CD8-positive, alpha-beta memory T cell (primary cell): ENCODE measurements around the gene CD93. TPM values are rescaled to one million over a fixed set of nuclear protein-coding genes. Genes with fewer than 3 reads are reported as not detected.

Experiments used
- CTCF ChIA-PET: fragments of 350-600 bp; sonication (Branson Sonifier 250); formaldehyde crosslinking; loops from one replicate; lab custom pipeline; 2021; ENCODE audit warnings: antibody characterized with exemption; lab: Charles Lee
- POLR2A ChIA-PET: fragments of 350-600 bp; sonication (Branson Sonifier 250); formaldehyde crosslinking; loops from one replicate; lab custom pipeline; 2021; ENCODE audit warnings: antibody characterized with exemption; lab: Charles Lee
- DNase-seq, 5 donors: peaks; one replicate each; pipeline versions ENCODE4 v3.0.0 to v3.0.0-alpha.2; 2020 to 2022; ENCODE audit warnings: mixed read lengths in 1 of 5
- H3K27ac ChIP-seq: one replicate; pipeline ENCODE4 v1.7.0; 2013; ENCODE audit warnings: low read depth, mild to moderate bottlenecking, low read length, moderate library complexity
- H3K27me3 ChIP-seq: 2 replicates; pipeline ENCODE4 v1.7.0; 2013; ENCODE audit warnings: low read length, mild to moderate bottlenecking; ENCODE audit not compliant: insufficient read depth, poor library complexity, severe bottlenecking
- H3K36me3 ChIP-seq: 2 replicates; pipeline ENCODE4 v1.7.0; 2013; ENCODE audit warnings: mild to moderate bottlenecking, low read length, moderate library complexity; ENCODE audit not compliant: insufficient read depth
- H3K4me1 ChIP-seq: 2 replicates; pipeline ENCODE4 v1.7.0; 2013; ENCODE audit warnings: mild to moderate bottlenecking, low read length, moderate library complexity; ENCODE audit not compliant: insufficient read depth
- H3K4me3 ChIP-seq: 2 replicates; pipeline ENCODE4 v1.7.0; 2013; ENCODE audit warnings: mild to moderate bottlenecking, low read length
- H3K9me3 ChIP-seq: 2 replicates; pipeline ENCODE4 v1.7.0; 2013; ENCODE audit warnings: mild to moderate bottlenecking, low read length
- H3K27ac Mint-ChIP-seq, 8 donors: one replicate each; pipeline ENCODE4 v1.8.0; 2020 to 2021; ENCODE audit warnings: mixed read lengths in 8 of 8, mild to moderate bottlenecking in 6 of 8, inconsistent platforms in 3 of 8, moderate library complexity in 3 of 8
- H3K27me3 Mint-ChIP-seq, 2 donors: one replicate each; pipeline ENCODE4 v1.8.0; 2020 to 2021; ENCODE audit warnings: mixed read lengths in 2 of 2, mild to moderate bottlenecking in 1 of 2, moderate library complexity in 1 of 2
- H3K36me3 Mint-ChIP-seq, 3 donors: one replicate each; pipeline ENCODE4 v1.8.0; 2020 to 2021; ENCODE audit warnings: mixed read lengths in 3 of 3, inconsistent platforms in 1 of 3, mild to moderate bottlenecking in 1 of 3
- H3K4me1 Mint-ChIP-seq, 3 donors: one replicate each; pipeline ENCODE4 v1.8.0; 2020 to 2021; ENCODE audit warnings: mixed read lengths in 3 of 3, inconsistent platforms in 1 of 3, mild to moderate bottlenecking in 1 of 3
- H3K4me3 Mint-ChIP-seq, 7 donors: one replicate each; pipeline ENCODE4 v1.8.0; 2020 to 2021; ENCODE audit warnings: mixed read lengths in 7 of 7, mild to moderate bottlenecking in 6 of 7, moderate library complexity in 4 of 7, inconsistent platforms in 2 of 7
- H3K9me3 Mint-ChIP-seq, 5 donors: one replicate each; pipeline ENCODE4 v1.8.0; 2020 to 2022; ENCODE audit warnings: mixed read lengths in 5 of 5, mild to moderate bottlenecking in 3 of 5, moderate library complexity in 2 of 5, inconsistent platforms in 1 of 5
- polyA plus RNA-seq: library from polyadenylated mRNA; unstranded; fragments of 300-500 nt; fragmentation: Illumina TruSeq; gene quantifications from one replicate; pipeline ENCODE4 v1.2.3, GENCODE V29; 2021
- total RNA-seq, 2 experiments: library from RNA; stranded (reverse); gene quantifications; one replicate each; pipeline ENCODE4 v1.2.3, GENCODE V29; 2021

The CD93 gene
- total and polyA plus RNA-seq, 3 experiments from 2014 or later, result 0.02 to 0.53 (median 0.50) TPM

DNA sequence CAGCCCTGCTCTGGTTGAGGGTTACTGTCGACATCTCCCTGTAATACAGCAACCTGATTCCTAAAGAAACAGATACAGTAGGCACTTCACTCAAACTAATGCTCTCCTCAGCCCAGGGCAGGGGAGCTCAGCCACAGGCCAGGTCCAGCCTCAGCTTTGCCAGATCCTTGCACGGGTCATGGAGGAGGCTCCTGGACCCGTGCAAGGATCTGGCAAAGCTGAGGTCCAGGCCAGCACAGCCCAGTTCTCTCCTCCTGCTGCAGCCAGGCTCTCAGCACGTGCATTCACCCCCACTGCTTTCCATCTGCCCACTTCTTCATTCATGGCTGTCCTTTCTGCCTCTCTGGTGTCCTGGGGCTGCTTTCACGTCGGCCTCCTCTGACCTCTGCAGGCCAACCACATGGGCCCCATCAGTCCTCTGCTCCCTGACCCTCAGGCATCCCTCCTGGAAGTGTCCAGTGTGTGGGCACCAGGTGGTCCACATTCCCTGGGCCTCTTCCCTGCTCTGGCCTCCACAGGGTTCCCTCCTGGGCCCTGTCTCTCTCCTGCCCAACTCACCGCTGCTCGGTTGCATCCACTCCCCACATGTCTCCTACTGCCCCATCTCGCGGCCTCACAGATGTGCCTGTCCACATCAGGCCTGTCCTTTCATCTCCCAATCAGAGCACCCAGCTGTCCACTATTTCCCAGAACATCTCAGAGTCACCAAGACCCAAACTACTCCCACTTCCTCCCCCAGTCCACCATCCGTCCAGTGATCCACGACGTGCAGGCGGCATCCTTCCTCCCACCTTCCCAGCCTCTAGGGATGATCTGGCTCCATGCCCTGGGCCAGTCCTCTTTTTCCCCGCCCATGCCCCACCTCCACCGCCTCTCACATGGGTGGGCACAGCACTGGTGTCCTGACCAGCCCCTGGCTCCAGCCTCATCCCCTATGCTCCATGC lies 11.8 kb upstream of the CD93 start:
- H3K36me3 ChIP-seq, result no peaks in the 10 kb centered on the region
- POLR2A ChIA-PET, result no interaction called here
- H3K27me3 ChIP-seq, result no peaks in the 10 kb centered on the region
- Mint-ChIP-seq H3K4me3 (no peak overlapping the region), H3K27ac (no peak overlapping the region), H3K36me3 (no peaks in the 10 kb centered on the region), H3K27me3 (peaks cover 0 to 6% of the 10 kb centered on the region in 2 donors), H3K9me3 (no peaks in the 10 kb centered on the region), H3K4me1 (no peaks in the 10 kb centered on the region)
- H3K4me3 ChIP-seq, result no peak overlapping the region
- CTCF ChIA-PET, result no interaction called here
- DNase-seq, result no peak
- no peaks in the 10 kb centered on the region for H3K9me3 ChIP-seq
- H3K4me1 ChIP-seq, result no peaks in the 10 kb centered on the region
- no peak overlapping the region for H3K27ac ChIP-seq

DNA sequence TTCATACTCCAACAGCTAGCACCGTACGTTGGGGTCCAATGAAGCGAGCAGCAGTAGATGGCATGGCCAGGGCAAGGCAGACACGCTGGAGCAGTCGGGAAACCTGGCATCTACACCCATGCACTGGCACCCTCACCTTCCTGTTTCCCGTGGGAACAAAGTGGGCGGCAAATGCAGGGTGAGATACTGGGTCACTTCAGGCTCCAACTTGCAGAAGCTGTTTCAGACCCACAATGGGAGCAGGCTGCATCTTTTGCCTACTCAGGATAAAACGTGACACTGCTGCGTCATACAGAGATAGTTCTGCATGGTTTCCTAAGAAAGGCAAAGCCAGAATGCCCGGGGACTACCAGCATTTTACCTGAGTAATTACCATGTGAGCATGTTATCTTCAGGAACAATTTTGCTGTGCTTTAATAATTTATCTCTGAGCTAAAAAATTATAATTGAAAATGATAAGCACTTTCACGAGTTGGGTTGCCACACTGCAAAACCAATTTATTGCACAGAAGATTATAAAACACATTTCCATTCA lies 10.9 kb upstream of the CD93 start:
- Histone ChIP-seq H3K4me3 (no peak overlapping the region), H3K27ac (no peak overlapping the region), H3K9me3 (no peaks in the 10 kb centered on the region), H3K27me3 (no peaks in the 10 kb centered on the region), H3K4me1 (no peaks in the 10 kb centered on the region), H3K36me3 (no peaks in the 10 kb centered on the region)
- Mint-ChIP-seq H3K36me3 (no peaks in the 10 kb centered on the region), H3K4me1 (no peaks in the 10 kb centered on the region), H3K27me3 (peaks cover 0 to 7% of the 10 kb centered on the region in 2 donors), H3K4me3 (no peak overlapping the region), H3K27ac (no peak overlapping the region), H3K9me3 (no peaks in the 10 kb centered on the region)
- POLR2A ChIA-PET, result no interaction called here
- DNase-seq, result no peak
- CTCF ChIA-PET, result no interaction called here

DNA sequence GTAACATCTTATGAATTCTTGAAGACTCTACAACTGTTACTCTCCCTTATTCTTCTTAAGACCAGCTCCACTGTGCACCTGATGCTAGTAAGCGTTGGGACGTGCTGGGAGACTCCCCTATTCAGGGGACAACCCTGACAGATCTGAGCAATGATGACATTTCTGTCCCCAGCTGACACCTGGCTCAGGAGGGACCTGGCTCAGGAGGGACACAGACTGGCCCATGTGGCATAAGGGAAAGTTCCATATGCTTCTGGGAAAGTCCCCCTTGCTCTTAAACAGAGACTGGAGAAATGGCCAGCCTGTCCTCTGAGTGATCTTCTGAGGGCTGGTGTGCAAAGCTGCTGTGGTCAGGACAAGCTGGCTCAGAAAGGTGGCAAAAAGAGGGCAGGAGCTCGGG lies 10.0 kb upstream of the CD93 start:
- POLR2A ChIA-PET, result no interaction called here
- Histone ChIP-seq H3K9me3 (no peaks in the 10 kb centered on the region), H3K4me1 (no peaks in the 10 kb centered on the region), H3K4me3 (no peak overlapping the region), H3K36me3 (no peaks in the 10 kb centered on the region), H3K27ac (no peak overlapping the region), H3K27me3 (no peaks in the 10 kb centered on the region)
- no peak overlapping the region for H3K27ac Mint-ChIP-seq
- H3K36me3 Mint-ChIP-seq, result no peaks in the 10 kb centered on the region
- H3K4me3 Mint-ChIP-seq, result no peak overlapping the region
- DNase-seq, result no peak
- H3K27me3 Mint-ChIP-seq, result peaks cover 0 to 6% of the 10 kb centered on the region in 2 donors
- CTCF ChIA-PET, result no interaction called here
- no peaks in the 10 kb centered on the region for H3K4me1 Mint-ChIP-seq
- H3K9me3 Mint-ChIP-seq, result no peaks in the 10 kb centered on the region

DNA sequence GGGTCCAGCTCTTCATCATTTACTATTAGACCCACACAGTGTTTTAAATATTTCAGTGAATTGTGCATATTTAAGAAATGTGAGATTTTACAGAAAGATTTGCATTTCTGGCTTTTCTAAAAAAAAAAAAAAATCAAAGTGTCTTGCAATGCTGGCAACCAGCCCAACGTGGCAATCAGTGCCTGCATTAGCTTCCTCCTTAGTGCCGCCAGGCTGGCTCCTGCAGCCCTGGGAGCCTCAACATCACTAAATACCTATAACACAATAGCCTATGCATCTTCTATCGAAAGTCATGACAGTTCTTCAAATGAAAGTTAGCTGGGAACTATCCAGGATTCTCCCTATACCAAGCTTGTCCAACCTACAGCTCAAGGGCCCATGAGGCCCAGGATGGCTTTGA lies 9.4 kb upstream of the CD93 start:
- POLR2A ChIA-PET, result no interaction called here
- CTCF ChIA-PET, result no interaction called here
- no peak for DNase-seq
- Mint-ChIP-seq H3K27ac (no peak overlapping the region), H3K36me3 (no peaks in the 10 kb centered on the region), H3K9me3 (no peaks in the 10 kb centered on the region), H3K4me3 (no peak overlapping the region), H3K27me3 (peaks cover under 1 to 6% of the 10 kb centered on the region in 2 donors), H3K4me1 (no peaks in the 10 kb centered on the region)
- H3K36me3 ChIP-seq, result no peaks in the 10 kb centered on the region
- H3K27ac ChIP-seq, result no peak overlapping the region
- no peaks in the 10 kb centered on the region for H3K27me3 ChIP-seq
- H3K9me3 ChIP-seq, result no peaks in the 10 kb centered on the region
- no peak overlapping the region for H3K4me3 ChIP-seq
- H3K4me1 ChIP-seq, result no peaks in the 10 kb centered on the region

DNA sequence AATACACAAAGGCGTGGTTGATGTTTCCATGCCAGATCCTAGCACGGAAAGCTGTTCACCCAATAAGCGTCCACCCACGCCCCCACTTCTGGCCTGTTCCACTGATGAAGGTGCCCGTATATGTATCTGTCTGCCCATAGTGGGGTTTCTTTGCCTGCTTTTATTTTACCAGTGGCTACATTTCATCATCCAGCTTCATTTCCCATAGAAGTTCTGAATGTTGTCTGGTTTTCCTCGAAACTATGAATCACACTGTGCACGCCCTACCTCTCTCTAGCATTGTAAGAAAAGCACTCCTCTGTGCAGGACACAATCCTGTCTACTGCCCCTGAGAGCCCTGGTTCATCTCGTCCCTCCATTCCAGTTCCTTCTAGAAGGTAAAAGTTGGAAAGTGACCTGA lies 8.8 kb upstream of the CD93 start:
- H3K36me3 ChIP-seq, result no peaks in the 10 kb centered on the region
- no peak for DNase-seq
- no peak overlapping the region for H3K27ac ChIP-seq
- H3K4me3 Mint-ChIP-seq, result no peak overlapping the region
- H3K4me1 Mint-ChIP-seq, result no peaks in the 10 kb centered on the region
- POLR2A ChIA-PET, result no interaction called here
- H3K27me3 ChIP-seq, result no peaks in the 10 kb centered on the region
- no peaks in the 10 kb centered on the region for H3K9me3 Mint-ChIP-seq
- CTCF ChIA-PET, result no interaction called here
- no peaks in the 10 kb centered on the region for H3K36me3 Mint-ChIP-seq
- H3K4me1 ChIP-seq, result no peaks in the 10 kb centered on the region
- peaks cover 4 to 6% of the 10 kb centered on the region in 2 donors for H3K27me3 Mint-ChIP-seq
- H3K27ac Mint-ChIP-seq, result no peak overlapping the region
- H3K4me3 ChIP-seq, result no peak overlapping the region
- no peaks in the 10 kb centered on the region for H3K9me3 ChIP-seq

DNA sequence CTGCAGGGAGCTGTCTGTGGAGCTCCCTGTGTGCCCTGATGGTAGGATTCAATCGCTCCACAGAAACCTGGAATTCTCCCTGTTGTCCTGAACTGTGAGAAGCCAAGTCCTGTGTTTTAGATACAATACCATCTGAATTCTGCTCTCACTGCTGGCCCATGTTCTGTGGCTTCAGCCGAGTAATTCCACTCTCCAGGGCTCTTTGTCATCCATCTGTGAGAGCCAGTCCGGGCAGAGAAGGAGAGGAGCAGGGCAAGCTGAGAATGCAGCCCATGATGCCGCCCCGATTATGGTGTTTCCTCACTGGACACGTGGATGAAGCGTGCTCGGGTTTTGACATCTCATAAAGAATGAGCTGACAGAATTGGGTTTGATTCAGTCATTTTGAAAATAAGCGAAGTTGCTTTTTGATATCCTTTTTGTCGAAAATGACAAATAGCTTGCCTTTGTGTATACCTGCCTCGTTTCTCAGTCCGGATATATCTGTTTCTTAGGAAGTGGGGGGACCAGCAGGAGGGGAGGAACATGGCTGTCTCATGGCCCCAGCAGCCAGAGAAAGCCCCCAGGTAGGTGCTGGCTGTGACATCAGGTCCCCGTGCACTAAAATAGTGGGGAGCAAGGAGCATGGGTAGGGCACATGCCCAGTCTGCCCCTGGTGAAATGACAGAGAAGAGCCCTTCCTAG lies 8.2 kb upstream of the CD93 start:
- Histone ChIP-seq H3K36me3 (no peaks in the 10 kb centered on the region), H3K4me1 (no peaks in the 10 kb centered on the region), H3K9me3 (no peaks in the 10 kb centered on the region), H3K27me3 (no peaks in the 10 kb centered on the region), H3K27ac (no peak overlapping the region), H3K4me3 (no peak overlapping the region)
- CTCF ChIA-PET, result no interaction called here
- no peak for DNase-seq
- Mint-ChIP-seq H3K27me3 (peaks cover 4 to 6% of the 10 kb centered on the region in 2 donors), H3K4me1 (no peaks in the 10 kb centered on the region), H3K36me3 (no peaks in the 10 kb centered on the region), H3K27ac (no peak overlapping the region), H3K4me3 (no peak overlapping the region), H3K9me3 (no peaks in the 10 kb centered on the region)
- POLR2A ChIA-PET, result no interaction called here

DNA sequence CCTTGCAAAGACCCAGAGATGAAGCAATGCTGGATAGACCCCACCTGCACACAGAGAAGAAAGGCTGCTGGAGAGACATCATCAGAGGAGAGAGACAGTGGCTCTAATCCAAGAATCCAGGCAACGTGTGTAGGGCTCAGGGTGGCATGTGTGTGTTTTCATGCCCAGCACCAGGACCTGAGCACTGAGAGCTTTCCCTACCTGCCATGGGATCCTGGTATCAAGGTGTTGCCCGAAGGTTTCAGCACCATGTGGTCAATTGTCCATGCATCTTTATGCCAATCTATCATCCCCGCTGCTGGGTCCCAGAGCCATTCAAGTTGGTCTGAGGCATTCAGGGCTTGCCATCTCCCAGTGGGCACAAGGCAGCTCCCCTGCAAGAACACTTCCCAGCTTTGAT lies 7.5 kb upstream of the CD93 start:
- Mint-ChIP-seq H3K27ac (no peak overlapping the region), H3K4me1 (no peaks in the 10 kb centered on the region), H3K4me3 (no peak overlapping the region), H3K36me3 (no peaks in the 10 kb centered on the region), H3K27me3 (peaks cover 3 to 4% of the 10 kb centered on the region in 2 donors), H3K9me3 (no peaks in the 10 kb centered on the region)
- H3K9me3 ChIP-seq, result no peaks in the 10 kb centered on the region
- H3K4me1 ChIP-seq, result no peaks in the 10 kb centered on the region
- POLR2A ChIA-PET, result no interaction called here
- H3K4me3 ChIP-seq, result no peak overlapping the region
- H3K27ac ChIP-seq, result no peak overlapping the region
- no peak for DNase-seq
- no peaks in the 10 kb centered on the region for H3K27me3 ChIP-seq
- CTCF ChIA-PET, result no interaction called here
- no peaks in the 10 kb centered on the region for H3K36me3 ChIP-seq

DNA sequence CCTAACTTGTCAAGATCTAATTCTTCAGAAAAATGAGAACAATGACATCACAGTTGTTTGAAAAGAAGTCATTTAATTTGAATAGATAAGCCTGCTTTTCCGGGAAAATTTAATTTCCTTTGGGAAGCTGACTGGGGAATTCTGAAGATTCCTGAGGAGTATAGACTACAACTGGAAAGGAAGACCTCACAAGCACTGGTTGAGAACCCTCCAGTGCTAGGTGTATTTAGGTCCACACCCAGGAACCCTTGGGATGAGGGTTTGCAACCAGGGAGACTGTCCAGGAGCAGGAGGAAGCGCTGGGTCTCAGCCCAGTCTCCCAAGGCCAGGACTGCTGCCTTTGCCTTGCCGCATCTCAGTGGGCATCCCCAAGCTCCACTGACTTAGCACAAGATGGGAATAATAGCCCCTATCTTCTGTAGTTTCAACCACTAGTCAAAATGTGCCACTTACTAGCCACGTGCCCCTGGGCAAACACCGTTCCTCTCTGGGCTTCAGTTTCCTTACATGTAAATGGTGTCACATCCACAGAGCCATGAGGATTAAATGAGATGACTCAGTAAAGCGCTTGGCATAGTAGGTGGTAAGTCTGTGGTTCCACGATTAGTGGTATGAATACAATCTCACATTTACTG lies 6.9 kb upstream of the CD93 start:
- Mint-ChIP-seq H3K4me3 (no peak overlapping the region), H3K27ac (no peak overlapping the region), H3K9me3 (no peaks in the 10 kb centered on the region), H3K36me3 (no peaks in the 10 kb centered on the region), H3K4me1 (no peaks in the 10 kb centered on the region), H3K27me3 (peaks cover 3 to 4% of the 10 kb centered on the region in 2 donors)
- Histone ChIP-seq H3K4me1 (no peaks in the 10 kb centered on the region), H3K36me3 (no peaks in the 10 kb centered on the region), H3K27ac (no peak overlapping the region), H3K9me3 (no peaks in the 10 kb centered on the region), H3K27me3 (no peaks in the 10 kb centered on the region), H3K4me3 (no peak overlapping the region)
- no peak for DNase-seq
- POLR2A ChIA-PET, result no interaction called here
- CTCF ChIA-PET, result no interaction called here
